Islet precursor cell (in vitro differentiated cells): Measurements from ENCODE around the gene DCLRE1C.
A peak's percentile ranks its signal among the peaks of the same experiment; 100 is the strongest.
"Not testable (repeated sequence)": the region's sequence is repeated elsewhere in the genome, so short reads cannot be mapped to it uniquely, and the experiment has no call there.

Experiments
- DNase-seq: peaks from one replicate; pipeline ENCODE4 v3.0.0-alpha.2; 2018

Gene DCLRE1C

DNA sequence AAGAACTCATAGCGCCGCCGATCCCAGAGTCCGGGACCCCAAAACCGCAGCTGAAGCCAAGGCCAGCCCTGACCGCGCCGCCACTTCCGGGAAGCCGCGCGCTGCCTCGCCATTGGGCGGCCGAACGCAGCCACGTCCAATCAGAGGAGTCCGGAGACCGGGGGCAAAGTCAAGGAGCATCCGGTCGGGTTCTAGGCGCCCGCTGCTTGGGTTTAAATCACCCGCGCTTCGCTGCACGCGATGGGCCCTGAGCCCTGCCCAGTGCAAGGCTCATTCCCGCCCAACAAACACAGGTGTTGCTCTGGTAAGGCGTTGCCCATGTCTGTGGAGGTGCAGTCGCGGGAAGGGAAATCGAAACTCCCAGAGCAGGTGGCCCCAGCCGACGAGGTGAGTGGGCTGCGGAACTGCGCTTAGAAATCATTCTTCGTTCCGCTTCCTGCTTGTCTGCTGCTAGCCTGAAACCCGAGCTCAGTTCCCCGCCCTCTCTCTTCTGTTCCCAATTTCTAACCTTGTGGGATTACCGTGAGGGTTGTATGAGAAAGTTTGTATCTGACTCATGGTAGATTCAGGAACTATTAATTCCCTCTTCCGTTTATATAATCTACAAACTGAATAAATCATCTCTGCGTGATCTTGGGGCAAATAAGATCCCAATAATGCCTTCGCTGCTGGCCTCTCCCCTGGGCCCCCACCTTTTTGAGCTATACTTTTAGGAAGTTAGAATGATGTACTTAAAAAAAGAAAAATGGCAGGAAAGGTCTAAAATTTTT is at the start of gene DCLRE1C:
Gene DCLRE1C (minus strand): TSS at position 96 of the 770 bp plus-strand sequence. CDS start 86 bp downstream, at position 10.
- DNase-seq: peak; percentile 95

DNA sequence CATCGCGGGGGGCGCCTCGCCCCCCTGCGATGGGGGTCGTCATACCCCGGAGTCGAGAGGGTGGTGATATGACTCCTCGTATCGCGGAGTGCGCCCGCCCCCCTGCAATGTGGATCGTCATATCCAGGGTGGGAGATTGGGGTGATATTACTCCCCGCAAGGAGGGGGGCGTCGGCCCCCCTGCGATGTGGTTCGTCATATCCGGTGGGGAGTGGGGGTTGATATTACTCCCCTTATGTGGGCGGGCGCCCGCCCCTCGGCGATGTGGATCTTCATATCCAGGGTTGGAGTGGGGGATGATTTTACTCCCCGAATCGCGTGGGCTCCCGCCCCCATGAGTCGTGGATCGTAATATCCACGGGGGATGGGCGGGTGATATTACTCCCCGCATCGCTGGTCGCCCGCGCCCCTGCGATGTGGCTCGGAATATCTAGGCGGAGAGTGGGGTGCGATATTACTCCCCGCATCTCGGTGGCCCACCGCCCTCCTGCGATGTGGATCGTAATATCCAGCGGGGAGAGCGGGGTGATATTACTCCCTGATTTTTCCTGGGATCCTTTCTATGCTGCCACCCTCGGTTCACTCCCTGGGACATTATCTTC is 42.2 kb upstream of the DCLRE1C start:
- no peak for DNase-seq

DNA sequence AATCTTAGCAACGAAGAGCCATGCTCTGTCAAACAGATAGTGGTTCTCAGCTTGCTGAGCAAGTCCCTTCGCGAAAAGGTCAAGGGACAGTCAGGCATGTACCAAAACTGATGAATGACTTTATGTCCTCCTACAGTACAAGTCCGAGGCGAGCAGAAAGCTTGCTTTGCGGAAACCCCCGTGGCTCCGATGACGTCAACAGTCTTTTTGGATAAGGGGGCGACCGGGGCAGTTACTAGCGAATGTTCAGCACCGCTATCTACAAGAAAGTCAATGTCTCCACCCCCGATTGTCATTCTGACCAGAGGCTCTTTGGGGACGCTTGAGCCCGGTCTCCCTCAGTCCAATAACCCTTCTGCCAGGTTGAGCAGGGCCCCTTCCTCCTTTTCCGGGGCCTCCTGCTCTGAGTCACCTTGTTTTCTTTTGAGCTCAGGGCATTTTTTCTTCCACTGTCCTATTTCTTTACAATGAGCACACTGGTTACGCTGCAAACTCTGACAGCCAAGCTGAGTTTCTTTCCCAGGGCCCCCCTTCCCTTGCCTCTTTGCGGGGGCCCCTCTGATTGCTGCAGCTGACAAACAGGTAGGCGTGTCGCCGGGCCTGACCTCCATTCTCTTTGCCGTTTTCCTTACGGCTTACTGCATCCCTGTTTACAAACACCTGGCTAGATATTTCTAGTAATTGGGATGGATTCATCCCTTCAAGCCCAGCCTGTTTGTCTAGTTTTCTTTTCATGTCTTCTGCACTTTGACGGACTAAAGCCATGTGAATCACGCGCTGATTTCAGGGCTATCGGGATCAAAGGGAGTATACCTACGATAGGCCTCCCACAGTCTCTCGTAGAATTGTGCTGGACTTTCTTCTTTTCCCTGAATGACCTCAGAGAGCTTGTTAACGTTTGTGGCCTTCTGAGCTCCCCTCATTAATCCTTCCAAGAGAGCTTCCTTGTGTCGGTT is 39.9 kb upstream of the DCLRE1C start:
- not testable (repeated sequence) for DNase-seq

DNA sequence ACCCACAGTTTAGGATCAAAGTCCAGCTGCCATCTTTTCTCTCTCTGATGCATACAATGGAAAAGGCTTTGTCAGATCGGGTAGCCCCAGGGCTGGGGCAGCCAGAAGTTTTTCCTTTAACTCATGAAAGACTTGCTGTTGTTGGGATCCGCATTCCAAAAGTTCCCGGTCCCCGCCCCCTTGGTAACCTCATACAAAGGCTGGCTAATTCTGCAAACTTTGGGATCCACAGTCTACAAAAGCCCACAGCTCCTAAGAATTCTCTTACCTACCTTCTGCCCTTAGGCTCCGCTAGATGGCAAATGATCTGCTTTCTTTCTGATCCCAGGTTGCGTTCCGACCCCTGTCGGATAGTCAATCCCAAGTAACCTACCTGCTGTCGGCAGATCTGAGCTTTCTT is 38.4 kb upstream of the DCLRE1C start:
- DNase-seq: peak; percentile 59

DNA sequence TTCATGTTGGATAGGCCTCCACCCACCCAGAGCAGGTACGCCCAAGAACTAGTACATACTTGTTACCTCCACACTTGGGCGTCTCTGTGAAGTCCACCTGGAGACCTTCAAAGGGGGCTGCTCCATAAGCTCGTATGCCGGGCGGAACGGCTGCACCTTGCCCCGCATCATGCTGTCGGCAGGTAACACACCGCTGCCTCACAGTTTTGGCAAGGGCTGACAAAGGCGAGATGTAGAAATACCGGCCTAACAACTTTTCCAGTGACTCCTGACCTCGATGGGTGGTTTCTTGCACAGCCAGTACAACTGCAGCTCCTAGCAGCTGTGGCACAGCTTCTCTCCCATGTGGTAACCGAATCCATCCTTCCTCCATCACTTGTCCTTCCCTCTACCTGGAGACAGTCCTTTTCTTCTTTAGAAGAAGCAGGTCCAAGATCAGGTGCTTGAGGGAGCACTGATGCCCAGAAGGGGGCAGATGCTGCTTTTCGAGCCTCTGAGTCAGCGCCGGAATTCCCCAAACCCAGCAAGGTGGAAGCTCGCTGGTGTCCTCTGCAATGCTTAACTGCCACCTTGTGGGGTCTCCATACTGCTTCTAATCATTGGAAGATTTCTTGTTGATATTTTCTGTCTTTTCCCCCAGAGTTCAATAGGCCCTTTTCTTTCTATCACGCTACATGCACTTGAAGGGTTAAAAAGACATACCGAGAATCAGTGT is 37.3 kb upstream of the DCLRE1C start:
- peak; percentile 63 for DNase-seq

DNA sequence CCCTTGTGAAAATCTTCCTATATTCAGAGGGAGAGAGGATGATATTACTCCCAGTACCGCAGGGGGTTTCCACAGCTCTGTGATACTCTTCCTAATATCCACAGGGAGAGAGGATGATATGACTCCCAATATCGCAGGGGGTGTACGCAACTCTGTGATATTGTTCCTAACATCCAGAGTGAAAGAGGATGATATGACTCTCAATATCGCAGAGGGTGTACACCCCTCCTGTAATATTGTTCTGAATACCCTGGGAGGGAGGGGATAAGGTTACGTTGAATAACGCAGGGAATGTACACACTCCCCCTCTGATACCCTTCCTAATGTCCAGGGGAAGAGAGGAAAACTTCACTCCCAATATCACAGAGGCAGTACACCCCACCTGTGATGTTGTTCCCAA is 35.7 kb upstream of the DCLRE1C start:
- not testable (repeated sequence) for DNase-seq

DNA sequence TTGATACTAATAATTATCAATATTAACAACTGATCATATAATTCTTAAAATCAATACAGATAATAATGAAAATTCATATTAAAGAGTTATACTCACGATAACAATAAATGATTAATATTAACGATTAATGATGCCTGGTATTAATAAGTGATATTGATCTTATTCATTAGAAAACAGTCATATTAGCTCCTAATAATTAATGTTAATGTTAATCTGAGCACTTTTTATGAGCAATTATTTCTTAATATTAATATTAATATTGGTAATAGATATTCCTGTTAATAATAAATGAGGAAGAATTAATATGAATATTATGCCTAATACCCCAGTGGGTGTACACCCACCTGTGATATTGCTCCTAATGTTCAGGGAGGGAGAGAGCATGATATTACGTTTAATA is 28.8 kb upstream of the DCLRE1C start:
- DNase-seq: no peak

DNA sequence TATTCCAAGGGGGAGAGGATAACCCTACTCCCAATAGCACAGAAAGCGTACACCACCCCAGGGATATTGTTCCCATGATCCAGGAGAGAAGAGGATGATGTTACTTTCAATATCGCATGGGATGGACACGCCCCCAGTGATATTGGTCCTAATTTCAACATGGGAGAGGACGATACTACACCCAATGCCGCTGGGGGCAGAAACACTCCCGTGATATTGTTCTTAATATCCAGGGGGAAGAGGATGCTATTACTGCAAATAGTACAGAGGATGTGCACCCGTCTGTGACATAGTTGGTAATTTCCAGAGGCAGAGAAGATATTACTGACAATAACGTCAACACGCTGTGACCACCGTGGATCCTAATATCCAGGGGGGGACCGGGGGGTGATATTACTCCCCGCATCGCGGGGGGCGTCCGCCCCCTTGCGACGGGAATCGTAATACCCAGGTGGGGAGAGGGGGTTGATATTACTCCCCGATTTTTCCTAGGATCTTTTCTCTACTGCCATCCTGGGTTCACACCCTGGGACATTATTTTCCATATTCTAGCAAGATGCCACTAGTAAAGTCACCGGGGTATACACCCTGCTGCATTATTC is 21.9 kb upstream of the DCLRE1C start:
- no peak for DNase-seq

DNA sequence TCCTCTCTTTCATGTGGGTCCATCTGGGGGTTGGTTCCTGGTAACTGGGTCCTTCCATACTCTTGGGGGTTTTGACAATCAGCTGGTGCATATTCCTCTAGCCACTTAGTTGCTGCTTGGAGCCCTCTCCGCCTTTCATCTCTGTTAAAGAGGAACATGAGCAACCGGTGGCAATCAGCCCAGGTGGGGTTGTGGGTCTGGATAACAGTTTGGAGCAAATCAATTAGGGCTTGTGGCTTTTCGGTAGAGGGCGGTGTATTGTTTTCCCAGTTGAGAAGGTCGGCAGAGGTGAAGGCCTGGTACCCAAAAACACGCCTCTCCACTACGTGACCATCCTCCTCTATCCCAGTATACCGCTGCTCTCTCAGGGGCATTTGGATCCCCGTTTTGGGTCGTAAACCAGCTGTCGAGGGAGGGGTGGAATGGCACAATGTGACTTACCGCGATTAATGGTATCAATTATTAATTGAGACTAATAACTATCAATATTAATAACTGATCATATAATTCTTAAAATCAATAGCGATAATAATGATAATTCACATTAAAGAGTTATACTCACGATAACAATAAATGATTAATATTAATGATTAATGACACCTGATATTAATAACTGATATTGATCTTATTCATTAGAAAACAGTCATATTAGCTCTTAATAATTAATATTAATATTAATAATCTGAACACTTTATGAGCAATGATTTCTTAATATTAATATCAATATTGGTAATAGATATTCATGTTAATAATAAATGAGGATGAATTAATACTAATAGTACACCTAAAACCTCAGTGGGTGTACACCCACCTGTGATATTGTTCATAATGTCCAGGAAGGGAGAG is 20.5 kb upstream of the DCLRE1C start:
- DNase-seq: not testable (repeated sequence)

DNA sequence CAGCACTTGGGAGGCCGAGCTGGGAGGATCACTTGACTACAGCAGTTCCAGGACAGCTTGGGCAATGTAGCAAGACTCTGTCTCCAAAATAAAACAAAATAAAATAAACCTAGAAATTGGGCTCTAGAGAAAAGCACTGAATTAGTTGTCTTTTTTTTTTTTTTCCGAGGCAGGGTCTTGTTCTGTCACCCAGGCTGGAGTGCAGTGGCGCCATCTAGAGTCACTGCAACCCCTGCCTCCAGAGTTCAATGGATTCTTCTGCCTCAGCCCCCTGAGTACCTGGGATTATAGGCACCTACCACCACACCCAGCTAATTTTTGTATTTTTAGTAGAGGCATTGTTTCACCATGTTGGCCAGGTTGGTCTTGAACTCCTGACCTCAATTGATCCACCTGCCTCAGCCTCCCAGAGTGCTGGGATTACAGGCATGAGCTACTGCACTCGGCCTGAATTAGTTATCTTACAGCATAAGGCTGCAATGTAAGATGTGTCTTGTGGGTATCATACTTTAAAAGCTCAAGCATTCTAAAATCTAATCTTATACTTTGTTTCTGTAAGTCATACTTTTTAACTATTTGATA is 18.1 kb upstream of the DCLRE1C start:
- peak; percentile 70 for DNase-seq

DNA sequence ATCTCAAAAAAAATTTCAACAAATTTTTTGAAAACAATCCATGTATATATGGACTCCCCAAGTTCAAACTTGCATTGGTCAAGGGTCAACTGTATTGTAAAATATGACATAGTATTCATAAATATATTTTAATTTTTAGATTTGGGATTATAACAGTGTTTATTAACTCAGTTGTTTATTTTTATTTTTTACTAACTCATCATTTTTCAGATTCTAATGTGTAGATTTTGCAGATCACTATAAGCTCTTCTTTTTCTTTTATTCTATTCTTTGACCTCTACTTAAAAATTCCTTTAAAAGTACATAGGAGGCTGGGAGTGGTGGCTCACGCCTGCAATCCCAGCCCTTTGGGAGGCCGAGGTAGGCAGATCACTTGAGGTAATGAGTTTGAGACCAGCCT is 14.0 kb upstream of the DCLRE1C start:
- DNase-seq: no peak

DNA sequence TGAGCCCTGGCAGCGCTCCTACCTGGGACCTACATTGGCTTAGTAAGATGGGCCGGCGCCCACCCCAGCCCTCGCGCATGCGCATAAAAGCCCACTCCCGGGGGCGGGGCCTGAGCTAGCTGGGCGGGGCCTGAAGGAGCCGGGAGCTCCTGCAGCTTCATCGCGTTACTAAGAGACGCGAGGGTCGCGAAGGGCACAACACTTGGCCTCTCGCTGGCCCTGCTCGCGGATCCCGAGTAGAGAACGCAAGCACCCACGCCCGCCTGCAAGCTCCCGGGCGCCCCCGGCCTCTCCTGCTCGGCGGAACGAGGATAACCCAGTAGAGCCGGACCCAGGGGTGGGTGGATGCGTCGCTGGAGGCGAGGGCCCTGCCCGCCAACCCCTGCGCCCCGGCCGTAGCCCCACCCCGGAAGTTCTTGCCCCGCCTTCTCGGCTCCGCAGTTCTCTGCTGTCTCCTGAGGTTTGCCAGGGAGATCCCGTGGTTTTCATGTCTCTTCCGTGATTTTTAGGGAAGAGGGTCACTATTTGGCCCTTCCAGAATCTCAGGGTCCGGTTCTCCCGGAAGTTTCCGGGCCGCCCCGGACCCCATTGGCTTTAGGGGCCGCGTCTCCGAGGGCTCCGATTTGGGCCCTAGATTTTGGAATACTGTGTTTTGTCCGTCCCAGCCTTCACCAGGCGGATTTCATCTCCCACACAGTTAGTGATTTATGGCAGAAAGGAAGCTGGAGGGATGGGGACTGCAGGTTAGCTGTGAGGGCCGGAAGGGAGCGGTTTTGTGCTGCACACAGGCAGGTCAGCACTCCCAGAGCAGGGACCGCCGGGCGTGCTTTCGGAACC is 5.5 kb upstream of the DCLRE1C start, which contains the start of gene MEIG1:
Gene MEIG1 (plus strand): TSS at position 168 of the 837 bp plus-strand sequence. CDS start 7,081 bp downstream, outside the sequence.
- DNase-seq: peak; percentile 98

DNA sequence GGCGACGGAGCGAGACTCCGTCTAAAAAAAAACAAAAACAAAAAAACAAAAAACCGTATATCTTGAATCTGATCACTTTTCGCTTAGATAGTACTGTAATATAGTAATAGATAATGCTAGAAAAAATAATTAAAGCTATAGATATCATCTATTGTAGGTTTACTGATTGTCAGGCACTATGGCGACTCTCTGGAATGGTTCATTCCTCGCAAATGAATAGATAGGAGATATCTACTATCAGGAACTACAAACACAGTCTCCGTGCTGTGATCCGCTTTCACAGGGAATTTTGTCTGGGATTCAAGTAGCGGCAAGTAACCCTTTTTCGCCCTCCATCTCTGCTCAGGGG is 5.0 kb upstream of the DCLRE1C start:
- no peak for DNase-seq

DNA sequence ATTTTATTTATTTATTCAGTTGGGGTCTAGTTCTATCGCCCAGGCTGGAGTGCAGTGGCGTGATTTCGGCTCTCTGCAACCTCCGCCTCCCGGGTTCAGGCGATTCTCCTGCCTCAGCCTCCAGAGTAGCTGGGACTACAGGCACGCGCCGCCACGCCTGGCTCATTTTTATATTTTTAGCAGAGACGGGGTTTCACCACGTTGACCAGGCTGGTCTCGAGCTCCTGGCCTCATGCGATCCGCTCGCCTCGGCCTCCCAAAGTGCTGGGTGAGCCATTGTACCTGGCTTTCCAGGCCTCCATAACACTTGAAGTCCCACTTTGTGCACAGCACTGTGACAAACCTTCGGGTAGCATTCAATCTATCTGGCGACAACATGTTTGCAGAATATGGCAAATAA is 1.0 kb upstream of the DCLRE1C start:
- no peak for DNase-seq

DNA sequence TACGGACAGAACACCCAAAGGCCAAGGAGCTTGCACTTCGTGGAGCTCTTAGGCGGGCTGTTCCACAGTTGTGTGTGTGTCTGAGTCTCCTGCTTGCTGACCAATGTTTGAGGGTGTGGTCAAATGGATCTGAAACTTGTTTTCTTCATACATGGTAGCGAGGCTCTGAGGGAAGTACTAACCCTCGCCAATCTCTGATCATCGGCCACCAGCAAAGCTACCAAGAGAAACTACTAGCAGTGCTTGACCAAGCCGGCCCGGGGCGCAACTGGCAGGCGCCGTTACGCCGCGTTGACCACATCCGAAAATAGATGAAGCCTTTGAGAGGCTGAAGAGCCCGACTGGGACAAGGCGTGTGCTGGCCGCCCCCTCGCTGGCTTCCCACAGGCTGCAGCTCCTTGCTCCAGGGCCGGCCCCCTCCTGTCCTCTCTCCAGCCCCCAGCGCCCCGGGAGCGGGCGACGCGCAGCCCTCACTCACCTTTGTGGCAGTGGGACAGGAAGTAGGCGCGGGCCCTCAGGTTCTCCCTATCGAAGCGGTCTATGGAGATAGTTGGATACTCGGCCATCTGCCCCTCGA is 384 bp downstream of the DCLRE1C start:
- no peak for DNase-seq

DNA sequence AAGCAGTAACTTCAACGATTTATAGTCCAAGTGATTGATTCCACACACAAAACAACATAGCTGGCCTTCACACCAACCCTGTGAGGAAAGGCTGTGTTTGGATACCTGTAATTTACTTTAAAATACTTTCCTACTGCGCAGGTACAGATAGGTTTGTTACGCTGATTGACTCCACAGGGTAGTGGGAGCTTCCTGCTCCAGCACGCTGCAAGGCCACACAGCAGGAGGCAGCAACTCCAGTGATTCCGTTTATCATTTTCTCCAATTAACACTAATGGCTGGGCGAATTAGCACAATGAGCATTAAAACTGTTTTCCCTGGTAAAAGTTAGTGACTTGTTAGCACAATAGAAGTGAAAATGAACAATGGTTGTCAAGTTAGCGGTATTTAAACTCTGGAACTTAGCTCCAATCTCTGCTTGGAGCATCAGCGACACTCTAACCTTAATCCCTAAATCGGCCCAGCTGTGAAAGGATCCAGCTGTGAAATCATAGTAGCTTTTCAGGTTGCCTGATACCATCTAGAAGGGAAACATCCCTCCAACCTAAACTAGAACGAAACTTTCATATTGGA is 959 bp downstream of the DCLRE1C start:
- DNase-seq: no peak

DNA sequence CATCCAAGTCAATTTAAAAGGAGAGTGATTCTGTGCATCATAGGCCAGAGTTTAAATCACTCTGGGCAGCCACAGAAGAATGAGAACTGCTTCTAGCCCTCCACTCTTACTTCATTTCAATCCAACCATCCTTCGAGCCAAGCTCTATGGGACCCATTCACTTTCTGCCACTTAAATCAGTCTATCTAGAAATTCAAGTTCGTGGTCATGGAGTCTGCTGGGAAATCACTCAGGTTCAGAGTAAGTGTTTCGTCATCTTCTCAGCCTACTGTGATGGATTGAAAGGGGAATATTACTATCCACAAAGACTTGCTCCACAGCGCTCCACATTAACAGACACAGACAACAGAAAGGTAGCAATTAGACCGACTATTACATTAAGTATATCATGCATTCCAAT is 4.6 kb downstream of the DCLRE1C start:
- DNase-seq: no peak

DNA sequence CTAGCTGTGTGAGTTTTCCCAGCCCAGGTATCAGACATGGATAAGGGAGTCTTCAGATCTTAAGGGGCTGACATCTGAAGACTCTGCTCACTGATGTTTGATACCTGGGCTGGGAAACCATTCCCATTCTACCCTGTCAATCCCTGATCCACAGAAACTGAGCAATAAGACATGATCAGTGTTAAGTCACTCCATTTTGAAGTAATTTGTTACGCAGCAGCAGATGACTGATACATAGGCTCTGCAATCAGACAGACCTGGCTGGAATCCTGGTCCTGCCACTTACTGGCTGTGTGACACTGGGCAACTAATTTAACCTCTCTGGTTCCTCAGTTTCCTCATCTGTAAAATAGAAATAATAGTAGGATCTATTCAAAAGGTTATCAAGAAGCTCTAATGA is 6.6 kb downstream of the DCLRE1C start:
- no peak for DNase-seq

DNA sequence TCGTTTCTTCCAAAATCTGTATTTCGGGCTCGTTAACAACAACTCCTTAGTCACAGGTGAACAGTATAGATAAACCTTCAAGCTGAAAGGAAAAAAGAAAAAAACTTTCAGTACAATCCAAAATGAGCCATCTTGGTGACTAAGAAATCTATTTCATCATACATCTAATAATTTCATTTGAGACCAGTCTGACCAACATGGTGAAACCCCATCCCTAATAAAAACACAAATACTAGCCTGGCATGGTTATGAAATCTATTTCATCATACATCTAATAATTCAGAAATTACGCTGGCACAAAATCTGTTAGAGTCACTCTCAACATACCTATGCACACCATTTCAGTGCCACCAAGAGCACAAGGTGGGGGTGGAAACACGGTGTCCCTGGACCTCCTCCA is 8.8 kb downstream of the DCLRE1C start:
- no peak for DNase-seq
